ENCODE results near the gene JAZF1.

- TF ChIP-seq REST (IDR thresholded peaks at IDR 0.05; ENCODE audit: low read depth, low read length) (no peak), PAX5 (IDR thresholded peaks at IDR 0.05; ENCODE audit: borderline replicate concordance, low read depth, low read length) (no peak), ZNF384 (IDR thresholded peaks at IDR 0.05; ENCODE audit: borderline replicate concordance, low read depth, low read length) (no peak), CHD1 (IDR thresholded peaks at IDR 0.05; ENCODE audit: low read depth, low read length) (no peak), ESRRA (IDR thresholded peaks at IDR 0.05; ENCODE audit: low read length) (no peak)
Measured at GRCh38 chr7:28106321-28106829, 74.2 kb downstream of the JAZF1 start.
